GM20431 (cell line): Measurements from ENCODE around the gene MAGI1.

ENCODE experiments used
- in situ Hi-C: fragments of 300-500 bp; cut with MseI, MboI; formaldehyde crosslinking; loops from one replicate; pipeline ENCODE4 v1.15.0; 2020; ENCODE audit warnings: low sequenced_read_pairs; ENCODE audit not compliant: unreplicated experiment

Gene MAGI1

GRCh38 chr3:65493938-65494337 lies 544.8 kb downstream of the MAGI1 start:
- in situ Hi-C loops = no loop called here

DNA sequence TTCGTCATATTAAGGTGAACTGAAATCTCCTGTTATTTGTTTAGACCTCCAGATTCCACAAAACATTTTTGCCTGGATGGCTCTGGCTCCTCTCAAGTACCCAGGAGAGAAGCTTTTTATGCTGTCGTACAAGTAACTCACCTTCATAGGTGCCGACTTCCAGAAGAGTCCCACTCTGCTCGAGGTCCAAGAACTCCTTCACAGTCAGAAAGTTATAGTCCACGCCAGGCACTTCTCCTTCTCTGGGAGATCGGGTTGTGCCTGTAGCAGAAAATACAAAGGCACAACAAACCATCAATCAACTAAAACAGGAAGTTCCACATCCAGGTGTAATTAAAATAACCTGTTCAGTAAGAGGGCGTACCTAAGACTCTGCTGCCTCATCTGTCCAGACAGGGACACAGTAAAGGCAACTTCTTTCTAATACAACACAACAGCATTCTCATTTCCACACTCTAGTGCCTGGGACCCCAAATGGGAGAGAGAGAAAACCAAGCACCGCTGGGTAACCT lies 545.3 kb downstream of the MAGI1 start:
- in situ Hi-C loops = no loop called here

- in situ Hi-C loops = no loop called here
Observed at GRCh38 chr3:65492249-65492648, 546.5 kb downstream of the MAGI1 start.

DNA sequence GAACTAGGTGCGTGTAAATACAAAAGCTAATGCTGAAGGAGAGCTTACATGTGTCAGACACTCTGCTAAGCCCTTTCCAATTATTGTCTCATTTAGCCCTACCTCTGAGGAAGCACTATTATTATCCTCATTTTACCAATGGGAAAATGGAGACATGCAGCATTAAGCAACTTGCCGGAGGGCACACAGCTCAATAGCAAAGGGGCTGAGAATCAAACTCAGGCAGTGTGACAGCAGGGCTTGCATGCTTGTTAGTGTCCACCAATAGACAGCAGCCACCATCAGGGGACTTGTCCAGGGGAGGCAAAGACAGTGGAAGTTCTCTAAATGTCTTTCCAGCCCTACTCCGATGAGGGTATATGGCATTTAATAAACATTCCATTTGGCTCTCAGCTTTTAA lies 548.6 kb downstream of the MAGI1 start:
- in situ Hi-C loops = no loop called here

DNA sequence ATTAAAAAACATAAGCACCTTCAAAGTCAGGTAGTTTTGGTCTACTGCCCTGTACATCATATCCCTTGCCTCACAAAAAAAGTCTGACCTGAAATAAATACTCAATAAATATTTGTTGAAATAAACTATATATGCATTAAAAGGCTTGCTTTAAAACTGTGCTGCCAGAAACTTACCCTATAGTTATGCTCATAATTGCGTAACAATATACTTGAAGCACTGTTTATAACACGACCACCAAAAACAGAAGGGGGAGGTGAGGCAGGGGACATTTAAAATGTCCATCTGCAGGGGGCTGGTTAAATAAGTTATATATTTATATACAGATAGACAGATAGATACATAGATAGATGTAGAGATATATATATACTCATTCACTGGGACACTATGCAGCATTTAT lies 549.5 kb downstream of the MAGI1 start:
- in situ Hi-C loops = no loop called here

DNA sequence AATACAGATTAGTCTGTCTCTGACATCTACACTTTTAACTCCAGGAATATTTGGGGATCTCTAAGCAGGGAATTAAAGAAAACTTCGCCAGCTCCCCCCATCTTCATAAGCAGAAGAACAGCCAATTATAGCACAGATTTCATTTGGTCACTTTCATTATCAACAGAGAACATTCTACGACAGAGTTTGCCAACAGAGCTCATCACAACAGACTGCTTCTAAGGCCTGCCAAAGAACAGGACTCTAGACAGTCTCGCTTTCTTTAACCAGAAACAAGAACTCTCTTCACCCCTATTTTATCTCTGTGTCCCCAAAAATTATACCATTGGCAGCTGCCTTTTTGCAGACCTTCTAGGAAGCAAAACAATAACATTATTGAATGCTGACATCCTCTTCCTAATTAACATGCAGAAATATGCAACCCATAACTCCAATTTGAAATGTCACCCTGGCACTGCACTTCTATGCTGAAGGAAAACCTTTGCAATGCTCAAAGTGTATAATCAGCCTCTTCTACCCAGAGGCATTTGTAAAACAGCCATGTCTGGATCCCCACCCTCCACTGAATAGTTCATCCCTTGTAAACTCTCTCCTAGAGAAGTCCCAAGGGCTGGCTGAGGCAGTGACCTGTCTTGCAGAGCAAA lies 552.8 kb downstream of the MAGI1 start:
- in situ Hi-C loops = no loop called here

GRCh38 chr3:65484964-65485363 lies 553.8 kb downstream of the MAGI1 start:
- in situ Hi-C loops = no loop called here

GRCh38 chr3:65483480-65483879 lies 555.2 kb downstream of the MAGI1 start:
- in situ Hi-C loops = no loop called here

- in situ Hi-C loops = no loop called here
Observed at GRCh38 chr3:65483011-65483410, 555.7 kb downstream of the MAGI1 start.

GRCh38 chr3:65481085-65481484 lies 557.6 kb downstream of the MAGI1 start:
- in situ Hi-C loops = no loop called here

DNA sequence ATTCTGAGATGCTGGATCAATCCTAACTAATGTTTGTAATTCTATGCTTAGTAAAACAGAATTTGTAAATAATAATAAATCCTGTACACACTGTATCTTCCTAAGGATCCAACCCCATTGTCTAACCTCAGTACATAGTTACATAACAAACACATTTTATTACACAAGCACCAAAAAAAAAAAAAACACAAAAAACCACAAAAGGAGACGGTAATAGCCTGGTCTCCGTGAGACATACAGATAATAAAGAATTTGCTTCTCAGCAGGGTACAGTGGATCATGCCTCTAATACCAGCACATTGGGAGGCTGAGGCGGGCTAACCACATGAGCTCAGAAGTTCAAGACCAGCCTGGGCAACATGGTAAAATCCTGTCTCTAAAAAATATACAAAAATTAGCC lies 558.7 kb downstream of the MAGI1 start:
- in situ Hi-C loops = no loop called here

DNA sequence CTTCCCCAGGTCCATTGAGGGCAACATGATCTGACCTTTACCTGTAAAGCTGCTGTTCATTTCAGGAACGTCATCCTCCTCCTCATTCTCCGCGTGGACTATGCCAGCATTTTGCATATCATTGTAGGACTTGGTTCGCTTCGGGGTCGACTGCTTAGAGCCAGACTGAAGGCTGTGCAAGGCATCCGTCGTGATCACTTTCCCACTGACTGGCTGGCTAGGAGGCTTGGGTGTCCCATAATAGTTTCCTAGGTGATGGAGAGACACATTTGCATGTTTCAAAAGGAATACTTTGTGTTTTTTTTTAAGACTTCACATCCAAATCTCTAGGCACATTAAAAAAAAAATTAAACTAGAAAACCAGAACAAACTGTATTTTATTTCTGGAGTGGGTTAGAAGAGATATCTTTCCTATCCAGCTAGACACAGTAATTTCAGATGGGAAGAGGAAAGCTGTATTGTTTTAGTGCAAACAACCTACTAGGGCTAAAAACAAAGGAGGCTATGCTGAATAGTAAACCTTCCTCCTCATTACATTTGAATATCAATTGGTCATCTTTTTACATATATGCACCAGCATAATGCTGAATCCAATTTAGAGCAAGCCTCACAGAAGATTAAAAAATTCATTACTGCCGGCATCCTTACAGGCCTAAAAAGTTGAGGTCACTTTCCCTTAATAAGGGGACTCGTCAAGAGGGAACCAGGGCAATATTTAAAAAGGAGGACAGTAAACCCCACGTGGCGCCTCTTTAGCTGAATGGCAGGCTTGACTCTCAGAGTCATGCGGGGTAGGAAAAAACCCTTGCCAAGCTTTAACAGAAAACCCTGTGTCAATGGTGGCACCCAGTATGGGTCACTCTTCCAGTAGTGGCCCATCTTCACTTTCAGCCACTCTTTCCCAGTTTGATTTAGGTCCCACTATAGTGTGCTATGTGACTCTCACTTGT lies 559.9 kb downstream of the MAGI1 start:
- in situ Hi-C loops = no loop called here

DNA sequence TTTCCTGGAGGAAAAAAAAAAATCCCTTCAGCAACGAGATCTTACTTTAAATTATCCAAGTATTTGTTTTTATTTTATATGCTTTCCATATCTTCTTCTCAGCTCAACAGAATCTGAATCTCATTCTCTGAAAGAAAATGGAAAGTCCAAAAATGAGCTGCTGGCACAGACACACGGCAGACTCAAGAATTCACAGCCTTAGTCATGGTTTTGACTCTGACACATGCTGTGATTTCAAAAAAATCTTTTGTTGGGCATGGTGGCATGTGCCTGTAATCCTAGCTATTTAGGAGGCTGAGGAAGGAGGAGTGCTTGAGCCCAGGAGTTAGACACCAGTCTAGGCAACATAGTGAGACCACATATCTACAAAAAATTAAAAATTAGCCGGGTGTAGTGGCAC lies 565.0 kb downstream of the MAGI1 start:
- in situ Hi-C loops = no loop called here

- in situ Hi-C loops = no loop called here
Observed at GRCh38 chr3:65472501-65472900, 566.2 kb downstream of the MAGI1 start.

GRCh38 chr3:65466300-65466988 lies 572.3 kb downstream of the MAGI1 start:
- in situ Hi-C loops = no loop called here

GRCh38 chr3:65449841-65450428 lies 588.8 kb downstream of the MAGI1 start:
- in situ Hi-C loops = no loop called here

DNA sequence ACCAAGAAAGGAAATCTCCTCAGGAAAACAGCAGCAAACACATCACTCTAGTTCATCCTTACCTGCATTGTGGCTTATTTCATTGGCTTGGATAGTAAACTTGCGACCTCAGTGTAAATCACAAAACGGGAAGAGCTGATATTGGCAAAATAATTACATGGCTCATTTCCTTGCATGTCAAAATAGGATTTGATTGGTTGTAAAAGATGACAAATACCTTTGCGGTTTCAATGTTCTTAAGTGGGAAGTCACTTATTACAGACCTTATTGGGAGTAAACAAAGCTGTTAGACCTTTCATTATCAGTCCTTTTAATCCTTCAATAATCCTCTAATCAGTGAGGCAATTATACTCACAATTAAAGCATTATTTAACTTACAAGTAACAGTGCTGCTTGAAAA lies 590.6 kb downstream of the MAGI1 start:
- in situ Hi-C loops = no loop called here

- in situ Hi-C loops = no loop called here
Observed at GRCh38 chr3:65445573-65446169, 593.0 kb downstream of the MAGI1 start.

GRCh38 chr3:65444447-65444815 lies 594.3 kb downstream of the MAGI1 start:
- in situ Hi-C loops = no loop called here
